HepG2 (cell line): ENCODE data around the gene METTL1. TPM values are rescaled to one million over a fixed set of nuclear protein-coding genes. Genes with fewer than 3 reads are reported as not detected.
A peak's percentile ranks its signal among the peaks of the same experiment; 100 is the strongest.

Experiments used
- CREM ChIP-seq, 2 experiments: sonication (generic) in 1 of 2; formaldehyde crosslinking in 1 of 2; IDR thresholded peaks; 2 replicates each; pipeline versions ENCODE4 v1.4.0 to v1.6.1; 2016 to 2020; ENCODE audit warnings: antibody characterized with exemption in 1 of 2, mild to moderate bottlenecking in 1 of 2, missing genetic modification reagents in 1 of 2
- IKZF4 ChIP-seq: sonication (generic); formaldehyde crosslinking; IDR thresholded peaks from 2 replicates; pipeline ENCODE4 v1.5.1; 2020; ENCODE audit warnings: borderline replicate concordance, mild to moderate bottlenecking, low read depth, missing genetic modification reagents; ENCODE audit errors: not compliant biosample characterization
- KAT7 ChIP-seq: IDR thresholded peaks from 2 replicates; pipeline ENCODE4 v1.6.1; 2018; ENCODE audit warnings: borderline replicate concordance, missing compliant biosample characterization
- KDM5A ChIP-seq: fragments of 200-600 bp; sonication (generic); IDR thresholded peaks from 2 replicates; pipeline ENCODE4 v1.7.0; 2018; ENCODE audit warnings: antibody characterized with exemption, mild to moderate bottlenecking, low read length, borderline replicate concordance
- MATR3 ChIP-seq: sonication (generic); formaldehyde crosslinking; IDR thresholded peaks from 2 replicates; pipeline ENCODE4 v1.4.0; 2020; ENCODE audit warnings: missing genetic modification reagents
- MAX ChIP-seq: IDR thresholded peaks from 2 replicates; pipeline ENCODE4 v1.6.1; 2012; ENCODE audit warnings: inconsistent platforms
- MYPOP ChIP-seq: sonication (generic); formaldehyde crosslinking; IDR thresholded peaks from 2 replicates; pipeline ENCODE4 v1.8.1; 2023; ENCODE audit warnings: mild to moderate bottlenecking, moderate library complexity, missing genetic modification reagents
- SAP130 ChIP-seq: IDR thresholded peaks from 2 replicates; pipeline ENCODE4 v1.6.1; 2016; ENCODE audit warnings: low read depth
- SKI ChIP-seq: fragments of 450-650 bp; IDR thresholded peaks from one replicate; pipeline ENCODE4 v1.6.1; 2018; ENCODE audit warnings: mild to moderate bottlenecking; ENCODE audit not compliant: partially characterized antibody
- TRIM24 ChIP-seq: sonication (generic); formaldehyde crosslinking; IDR thresholded peaks from 2 replicates; pipeline ENCODE4 v1.8.0; 2022; ENCODE audit warnings: mild to moderate bottlenecking, missing genetic modification reagents
- ZNF207 ChIP-seq: fragments of 450-650 bp; IDR thresholded peaks from 2 replicates; pipeline ENCODE4 v1.6.1; 2016; ENCODE audit warnings: antibody characterized with exemption, borderline replicate concordance
- ZNF24 ChIP-seq: fragments of 450-650 bp; IDR thresholded peaks from 2 replicates; pipeline ENCODE4 v1.6.1; 2017; ENCODE audit warnings: antibody characterized with exemption, mild to moderate bottlenecking
- ZNF282 ChIP-seq: fragments of 450-650 bp; IDR thresholded peaks from 2 replicates; pipeline ENCODE4 v1.6.1; 2018; ENCODE audit not compliant: partially characterized antibody
- ZNF34 ChIP-seq: sonication (generic); formaldehyde crosslinking; IDR thresholded peaks from 2 replicates; pipeline ENCODE4 v1.4.0; 2020; ENCODE audit warnings: mild to moderate bottlenecking, missing genetic modification reagents, borderline replicate concordance
- ZNF484 ChIP-seq: sonication (generic); formaldehyde crosslinking; IDR thresholded peaks from 2 replicates; pipeline ENCODE4 v1.5.1; 2020; ENCODE audit warnings: mild to moderate bottlenecking, low read depth, missing genetic modification reagents, borderline replicate concordance
- ZNF556 ChIP-seq: sonication (generic); formaldehyde crosslinking; IDR thresholded peaks from 2 replicates; pipeline ENCODE4 v1.4.0; 2020; ENCODE audit warnings: mild to moderate bottlenecking, missing genetic modification reagents, borderline replicate concordance
- ZNF660 ChIP-seq: sonication (generic); formaldehyde crosslinking; IDR thresholded peaks from 2 replicates; pipeline ENCODE4 v1.5.1; 2020; ENCODE audit warnings: mild to moderate bottlenecking, low read depth, missing genetic modification reagents, borderline replicate concordance
- polyA plus RNA-seq, 8 experiments: library from polyadenylated mRNA; depleted of rRNA in 3 of 8; stranded (reverse) in 7 of 8; unstranded in 1 of 8; fragments of >200 nt; fragmentation: Illumina TruSeq in 4 of 8; extraction: Trizol in 4 of 8; gene quantifications; 2 replicates each; pipeline versions ENCODE4 v1.2.1 to v1.2.3, GENCODE V29; 2011 to 2016; ENCODE audit warnings: low read depth in 4 of 8, missing spikeins in 1 of 8, mixed read lengths in 1 of 8; ENCODE audit not compliant: insufficient read depth in 1 of 8
- total RNA-seq, 5 experiments: library from RNA; depleted of rRNA; stranded (reverse); fragments of >200 nt; fragmentation: Illumina TruSeq; extraction: Trizol; gene quantifications; 2 replicates each; pipeline ENCODE4 v1.2.3, GENCODE V29; 2016; ENCODE audit warnings: low read depth in 1 of 5
- TF ChIP-seq, protein P1 (sequence below): IDR thresholded peaks from 2 replicates; pipeline ENCODE4 v1.6.1; 2016; ENCODE audit warnings: low read depth, borderline replicate concordance
- TF ChIP-seq, protein P2 (sequence below): sonication (generic); formaldehyde crosslinking; IDR thresholded peaks from 2 replicates; pipeline ENCODE4 v1.4.0; 2020; ENCODE audit warnings: missing genetic modification reagents
- TF ChIP-seq, protein P3 (sequence below), 2 experiments: sonication (generic) in 1 of 2; formaldehyde crosslinking in 1 of 2; IDR thresholded peaks; 2 replicates each; pipeline versions ENCODE4 v1.6.1 to v1.9.0; 2014 to 2022; ENCODE audit warnings: antibody characterized with exemption in 1 of 2, borderline replicate concordance in 1 of 2, inconsistent platforms in 1 of 2, low read depth in 1 of 2, missing genetic modification reagents in 1 of 2

The METTL1 gene
- total and polyA plus RNA-seq, 2 of the 13 experiments (the other 11 are each of a cell fraction or from before 2014, with no cell fraction given), result 34.7 to 36.9 TPM

DNA sequence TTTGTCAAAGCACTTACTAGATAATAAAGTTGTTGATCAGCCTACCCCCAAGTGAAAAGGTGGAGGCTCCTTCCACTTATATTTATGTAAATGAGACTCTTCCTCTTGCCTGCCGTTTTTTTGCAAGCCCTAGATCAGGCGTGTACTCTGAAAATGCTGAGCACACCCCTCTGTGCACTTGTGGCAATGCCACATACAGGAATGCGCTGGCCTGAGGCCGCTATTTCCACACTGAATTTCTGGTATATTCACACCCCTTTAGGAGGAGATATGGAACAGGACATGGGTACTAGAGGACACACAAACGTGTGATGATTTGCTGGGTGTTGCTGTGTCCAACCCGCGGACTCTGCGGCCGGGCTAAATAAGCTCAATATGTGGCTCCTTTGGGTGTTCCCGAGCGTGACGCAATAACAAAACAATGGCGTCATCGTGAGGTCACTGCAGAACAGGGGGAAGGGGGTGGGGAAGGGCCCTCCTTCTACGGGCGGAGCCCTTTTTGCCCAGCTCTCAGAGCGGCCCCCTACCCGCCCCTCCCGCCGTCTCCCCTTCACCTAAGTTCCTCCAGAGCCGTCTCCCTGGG lies 27.6 kb downstream of the METTL1 start (continued):
- TF ChIP-seq MAX (no peak), SKI (no peak), ZNF24 (no peak), CREM (IDR thresholded peaks at IDR 0.05) (peak; percentile 92; the same call in 1 of the 2 replicates), CREM (CRISPR knock-in tag; IDR thresholded peaks at IDR 0.05) (peak; percentile 66; the same call in 1 of the 2 replicates), ZNF556 (CRISPR knock-in tag) (no peak), ZNF660 (CRISPR knock-in tag) (no peak), ZNF282 (no peak), SAP130 (peak; percentile 4; the same call in 1 of the 2 replicates), TRIM24 (CRISPR knock-in tag) (no peak), IKZF4 (CRISPR knock-in tag) (no peak), ZNF207 (no peak), KDM5A (0 out of 2 replicates have a peak, but pooled peaks have one; percentile 55), KAT7 (CRISPR knock-in tag) (0 out of 2 replicates have a peak, but pooled peaks have one; percentile 19), MYPOP (CRISPR knock-in tag) (peak; percentile 23; the same call in 1 of the 2 replicates), MATR3 (CRISPR knock-in tag) (no peak), ZNF484 (CRISPR knock-in tag) (no peak), ZNF34 (CRISPR knock-in tag) (0 out of 2 replicates have a peak, but pooled peaks have one; percentile 31)
- TF ChIP-seq, protein P1, sequence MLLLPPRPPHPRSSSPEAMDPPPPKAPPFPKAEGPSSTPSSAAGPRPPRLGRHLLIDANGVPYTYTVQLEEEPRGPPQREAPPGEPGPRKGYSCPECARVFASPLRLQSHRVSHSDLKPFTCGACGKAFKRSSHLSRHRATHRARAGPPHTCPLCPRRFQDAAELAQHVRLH (CRISPR knock-in tag), result peak; percentile 12; the same call in 1 of the 2 replicates
- TF ChIP-seq, protein P2, sequence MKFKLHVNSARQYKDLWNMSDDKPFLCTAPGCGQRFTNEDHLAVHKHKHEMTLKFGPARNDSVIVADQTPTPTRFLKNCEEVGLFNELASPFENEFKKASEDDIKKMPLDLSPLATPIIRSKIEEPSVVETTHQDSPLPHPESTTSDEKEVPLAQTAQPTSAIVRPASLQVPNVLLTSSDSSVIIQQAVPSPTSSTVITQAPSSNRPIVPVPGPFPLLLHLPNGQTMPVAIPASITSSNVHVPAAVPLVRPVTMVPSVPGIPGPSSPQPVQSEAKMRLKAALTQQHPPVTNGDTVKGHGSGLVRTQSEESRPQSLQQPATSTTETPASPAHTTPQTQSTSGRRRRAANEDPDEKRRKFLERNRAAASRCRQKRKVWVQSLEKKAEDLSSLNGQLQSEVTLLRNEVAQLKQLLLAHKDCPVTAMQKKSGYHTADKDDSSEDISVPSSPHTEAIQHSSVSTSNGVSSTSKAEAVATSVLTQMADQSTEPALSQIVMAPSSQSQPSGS, result peak; percentile 68; the same call in 1 of the 2 replicates
- TF ChIP-seq, protein P3, sequence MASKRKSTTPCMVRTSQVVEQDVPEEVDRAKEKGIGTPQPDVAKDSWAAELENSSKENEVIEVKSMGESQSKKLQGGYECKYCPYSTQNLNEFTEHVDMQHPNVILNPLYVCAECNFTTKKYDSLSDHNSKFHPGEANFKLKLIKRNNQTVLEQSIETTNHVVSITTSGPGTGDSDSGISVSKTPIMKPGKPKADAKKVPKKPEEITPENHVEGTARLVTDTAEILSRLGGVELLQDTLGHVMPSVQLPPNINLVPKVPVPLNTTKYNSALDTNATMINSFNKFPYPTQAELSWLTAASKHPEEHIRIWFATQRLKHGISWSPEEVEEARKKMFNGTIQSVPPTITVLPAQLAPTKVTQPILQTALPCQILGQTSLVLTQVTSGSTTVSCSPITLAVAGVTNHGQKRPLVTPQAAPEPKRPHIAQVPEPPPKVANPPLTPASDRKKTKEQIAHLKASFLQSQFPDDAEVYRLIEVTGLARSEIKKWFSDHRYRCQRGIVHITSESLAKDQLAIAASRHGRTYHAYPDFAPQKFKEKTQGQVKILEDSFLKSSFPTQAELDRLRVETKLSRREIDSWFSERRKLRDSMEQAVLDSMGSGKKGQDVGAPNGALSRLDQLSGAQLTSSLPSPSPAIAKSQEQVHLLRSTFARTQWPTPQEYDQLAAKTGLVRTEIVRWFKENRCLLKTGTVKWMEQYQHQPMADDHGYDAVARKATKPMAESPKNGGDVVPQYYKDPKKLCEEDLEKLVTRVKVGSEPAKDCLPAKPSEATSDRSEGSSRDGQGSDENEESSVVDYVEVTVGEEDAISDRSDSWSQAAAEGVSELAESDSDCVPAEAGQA (IDR thresholded peaks at IDR 0.05; ENCODE audit: low read depth), result peak; percentile 97
- TF ChIP-seq, protein P3 (CRISPR knock-in tag; IDR thresholded peaks at IDR 0.05; ENCODE audit: borderline replicate concordance), result no peak
